OCI-LY7 (cell line): Measurements from ENCODE around the gene RGL1.

Source experiments
- EZH2phosphoT487 ChIP-seq: fragments of 200-600 bp; sonication (generic); IDR thresholded peaks from 2 replicates; pipeline ENCODE4 v1.6.1; 2018; ENCODE audit warnings: low read depth, borderline replicate concordance, mild to moderate bottlenecking, mixed run types, antibody characterized with exemption, low read length, moderate library complexity, mixed read lengths
- TF ChIP-seq, protein P1 (sequence below): fragments of 200-600 bp; sonication (generic); conservative IDR thresholded peaks from 2 replicates; pipeline ENCODE4 v1.5.1; 2014; ENCODE audit warnings: mild to moderate bottlenecking, antibody characterized with exemption, low read length, moderate library complexity, mixed read lengths

DNA sequence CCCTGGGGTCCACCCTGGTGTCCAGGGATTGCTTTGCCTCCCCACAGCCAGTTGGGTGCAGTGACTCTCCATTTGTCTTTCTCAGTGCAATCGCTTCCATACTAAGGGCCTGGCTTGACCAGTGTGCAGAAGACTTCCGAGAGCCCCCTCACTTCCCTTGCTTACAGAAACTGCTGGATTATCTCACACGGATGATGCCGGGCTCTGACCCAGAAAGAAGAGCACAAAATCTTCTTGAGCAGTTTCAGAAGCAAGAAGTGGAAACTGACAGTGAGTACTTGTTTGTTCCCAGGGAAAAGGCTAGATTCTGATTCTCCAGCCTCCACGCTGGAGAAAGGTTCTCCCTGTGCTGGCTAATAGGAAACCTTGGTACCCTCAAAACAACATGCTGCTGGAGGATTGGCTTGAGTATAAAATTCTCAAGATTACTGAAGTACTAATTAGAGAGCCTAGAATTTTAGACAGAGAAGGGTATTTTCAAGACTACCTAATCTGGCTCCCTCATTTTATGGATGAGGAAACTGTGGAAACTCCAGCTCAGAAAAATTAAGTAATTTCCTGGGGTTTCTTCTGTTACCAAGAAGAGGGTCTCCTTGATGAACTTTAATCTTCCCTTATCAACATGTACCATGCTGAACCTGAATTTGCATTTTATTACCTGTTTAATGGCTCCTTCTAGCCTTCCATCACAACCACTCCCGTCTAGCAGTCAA is 75.8 kb downstream of the RGL1 start:
- no peak for TF ChIP-seq EZH2phosphoT487
- TF ChIP-seq, protein P1, sequence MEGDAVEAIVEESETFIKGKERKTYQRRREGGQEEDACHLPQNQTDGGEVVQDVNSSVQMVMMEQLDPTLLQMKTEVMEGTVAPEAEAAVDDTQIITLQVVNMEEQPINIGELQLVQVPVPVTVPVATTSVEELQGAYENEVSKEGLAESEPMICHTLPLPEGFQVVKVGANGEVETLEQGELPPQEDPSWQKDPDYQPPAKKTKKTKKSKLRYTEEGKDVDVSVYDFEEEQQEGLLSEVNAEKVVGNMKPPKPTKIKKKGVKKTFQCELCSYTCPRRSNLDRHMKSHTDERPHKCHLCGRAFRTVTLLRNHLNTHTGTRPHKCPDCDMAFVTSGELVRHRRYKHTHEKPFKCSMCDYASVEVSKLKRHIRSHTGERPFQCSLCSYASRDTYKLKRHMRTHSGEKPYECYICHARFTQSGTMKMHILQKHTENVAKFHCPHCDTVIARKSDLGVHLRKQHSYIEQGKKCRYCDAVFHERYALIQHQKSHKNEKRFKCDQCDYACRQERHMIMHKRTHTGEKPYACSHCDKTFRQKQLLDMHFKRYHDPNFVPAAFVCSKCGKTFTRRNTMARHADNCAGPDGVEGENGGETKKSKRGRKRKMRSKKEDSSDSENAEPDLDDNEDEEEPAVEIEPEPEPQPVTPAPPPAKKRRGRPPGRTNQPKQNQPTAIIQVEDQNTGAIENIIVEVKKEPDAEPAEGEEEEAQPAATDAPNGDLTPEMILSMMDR = no peak
